Prostate gland (tissue), 2 donors: ENCODE results near the gene RIOX2.

ENCODE experiments used
- CTCF ChIP-seq, 4 experiments: fragments of 200-600 bp in 2 of 4; fragments of 450-650 bp in 2 of 4; sonication (generic) in 2 of 4; IDR thresholded peaks; 1 replicate in 3 of 4; 2 replicates in 1 of 4; pipeline ENCODE4 v1.5.1; 2016 to 2019; ENCODE audit warnings: antibody characterized with exemption in 4 of 4, mild to moderate bottlenecking in 2 of 4, moderate library complexity in 2 of 4
- POLR2A ChIP-seq: fragments of 450-650 bp; IDR thresholded peaks from one replicate; pipeline ENCODE4 v1.6.1; 2016; ENCODE audit warnings: antibody characterized with exemption, mild to moderate bottlenecking

- TF ChIP-seq POLR2A (no peak), CTCF (IDR thresholded peaks at IDR 0.05) (no peak)
These were observed 745 bp upstream of the RIOX2 start for GRCh38 chr3:97972976-97973375.
